B cell (primary cell): Measurements from ENCODE around the gene NPIPB9.
"Not testable (repeated sequence)": the region's sequence is repeated elsewhere in the genome, so short reads cannot be mapped to it uniquely, and the experiment has no call there.

Experiments
- CTCF ChIP-seq: fragments of 200-600 bp; IDR thresholded peaks from one replicate; pipeline ENCODE4 v1.8.0; 2022; ENCODE audit warnings: antibody characterized with exemption, mild to moderate bottlenecking
- EZH2 ChIP-seq: IDR thresholded peaks from 2 replicates; pipeline ENCODE4 v1.6.1; 2012; ENCODE audit warnings: borderline replicate concordance, low read depth, mild to moderate bottlenecking, moderate library complexity, low read length; ENCODE audit not compliant: insufficient read depth, poor library complexity, severe bottlenecking

DNA sequence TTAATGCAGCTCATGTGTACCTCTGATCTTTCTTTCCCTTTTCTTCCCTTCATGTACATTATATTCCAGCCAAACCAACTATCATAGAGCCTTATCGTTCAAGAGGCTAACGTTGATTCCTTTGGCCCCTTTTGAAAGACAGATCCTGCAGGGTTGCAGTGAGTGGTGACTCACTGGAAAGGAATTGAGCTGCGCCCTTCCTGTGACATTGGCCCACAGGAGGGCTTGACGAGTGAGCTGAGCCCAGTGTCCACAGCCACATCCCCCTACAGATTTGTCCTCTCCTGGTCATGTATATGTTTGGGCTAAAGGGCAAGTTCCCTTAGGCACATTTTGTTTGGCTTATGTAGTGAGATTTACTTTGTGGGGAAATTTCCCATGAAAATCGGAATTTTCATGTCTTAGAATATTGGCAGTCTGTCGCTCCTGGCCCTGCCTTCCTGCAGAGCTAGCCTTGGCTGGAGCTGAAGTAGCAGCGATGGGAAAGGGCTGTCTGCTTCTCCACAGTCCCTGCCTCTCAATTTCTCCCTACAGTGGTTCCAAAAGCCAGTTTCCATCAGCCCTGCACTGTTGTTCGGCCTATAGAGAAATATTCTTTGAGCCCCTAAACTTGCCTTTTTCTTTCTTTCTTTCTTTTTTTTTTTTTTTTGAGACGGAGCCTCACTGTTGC is 19.0 kb upstream of the NPIPB9 start:
- TF ChIP-seq CTCF, EZH2: not testable (repeated sequence)
